ENCODE measurements around the gene STARD3. TPM values are rescaled to one million over a fixed set of nuclear protein-coding genes. Genes with fewer than 3 reads are reported as not detected.

The STARD3 gene
- total and polyA plus RNA-seq, 2 of the 13 experiments (the other 11 are each of a cell fraction or from before 2014, with no cell fraction given): 34.6 to 100 TPM

- TF ChIP-seq KAT7 (CRISPR knock-in tag; IDR thresholded peaks at IDR 0.05; ENCODE audit: borderline replicate concordance): peak; percentile 50; the same call in 1 of the 2 replicates
- no peak for TF ChIP-seq HNRNPK (IDR thresholded peaks at IDR 0.05; ENCODE audit: low read depth, low read length, poor library complexity, severe bottlenecking)
- no peak for TF ChIP-seq SATB2 (CRISPR knock-in tag; IDR thresholded peaks at IDR 0.05)
- TF ChIP-seq GATAD2A (CRISPR knock-in tag; IDR thresholded peaks at IDR 0.05): peak; percentile 82
- TF ChIP-seq SOX6 (IDR thresholded peaks at IDR 0.05): no peak
- peak; percentile 81 for TF ChIP-seq SOX6 (CRISPR knock-in tag; IDR thresholded peaks at IDR 0.05)
- no peak for TF ChIP-seq MTF1 (CRISPR knock-in tag; IDR thresholded peaks at IDR 0.05)
- peak; percentile 74 for TF ChIP-seq TBX2 (CRISPR knock-in tag; IDR thresholded peaks at IDR 0.05; ENCODE audit: borderline replicate concordance)
- TF ChIP-seq MED13 (CRISPR knock-in tag; IDR thresholded peaks at IDR 0.05): no peak
- no peak for TF ChIP-seq ZNF782 (CRISPR knock-in tag; IDR thresholded peaks at IDR 0.05; ENCODE audit: borderline replicate concordance)
- 0 out of 2 replicates have a peak, but pooled peaks have one; percentile 29 for TF ChIP-seq IRX3 (CRISPR knock-in tag; IDR thresholded peaks at IDR 0.05; ENCODE audit: borderline replicate concordance, low read depth)
- TF ChIP-seq CENPX (CRISPR knock-in tag; IDR thresholded peaks at IDR 0.05): no peak
- TF ChIP-seq RNF219 (CRISPR knock-in tag; IDR thresholded peaks at IDR 0.05): 0 out of 2 replicates have a peak, but pooled peaks have one; percentile 65
- peak; percentile 71 for TF ChIP-seq ZEB1 (IDR thresholded peaks at IDR 0.05; ENCODE audit: insufficient replicate concordance, low read depth)
- TF ChIP-seq NFE2 (CRISPR knock-in tag; IDR thresholded peaks at IDR 0.05): no peak
- TF ChIP-seq ZNF557 (CRISPR knock-in tag; IDR thresholded peaks at IDR 0.05): 0 out of 2 replicates have a peak, but pooled peaks have one; percentile 20
- no peak for TF ChIP-seq ZBTB38 (CRISPR knock-in tag; IDR thresholded peaks at IDR 0.05)
- 0 out of 2 replicates have a peak, but pooled peaks have one; percentile 20 for TF ChIP-seq TOE1 (CRISPR knock-in tag; IDR thresholded peaks at IDR 0.05)
- TF ChIP-seq NPAS2 (CRISPR knock-in tag; IDR thresholded peaks at IDR 0.05; ENCODE audit: borderline replicate concordance): no peak
- TF ChIP-seq DPF2 (CRISPR knock-in tag; IDR thresholded peaks at IDR 0.05; ENCODE audit: borderline replicate concordance, low read depth): no peak
- peak; percentile 53; the same call in 1 of the 2 replicates for TF ChIP-seq IRF2 (CRISPR knock-in tag; IDR thresholded peaks at IDR 0.05)
- TF ChIP-seq E2F5 (CRISPR knock-in tag; conservative IDR thresholded peaks at IDR 0.05): no peak
- no peak for TF ChIP-seq USF2 (IDR thresholded peaks at IDR 0.05; ENCODE audit: low read depth, low read length)
- no peak for TF ChIP-seq USF2 (CRISPR knock-in tag; IDR thresholded peaks at IDR 0.05; ENCODE audit: borderline replicate concordance)
- no peak for TF ChIP-seq RFX5 (IDR thresholded peaks at IDR 0.05; ENCODE audit: low read depth, low read length)
- TF ChIP-seq ZNF235 (CRISPR knock-in tag; IDR thresholded peaks at IDR 0.05; ENCODE audit: borderline replicate concordance): no peak
Observed at GRCh38 chr17:39687101-39687545, 50.2 kb downstream of the STARD3 start (continued).

Data from HepG2 (cell line).